Measurements from ENCODE around the gene OR6B3.

OR6B3 gene

GRCh38 chr2:240053173-240054155 lies at the start of gene OR6B3:
Gene OR6B3, minus strand, starts transcription at chr2:240053521.
- no peak for DNase-seq (ENCODE audit: low read depth)

GRCh38 chr2:240098349-240098748 lies 45.0 kb upstream of the OR6B3 start:
- no peak for DNase-seq (ENCODE audit: low read depth)

GRCh38 chr2:240095556-240096523 lies 42.5 kb upstream of the OR6B3 start:
- no peak for DNase-seq (ENCODE audit: low read depth)

- no peak for DNase-seq (ENCODE audit: low read depth)
Observed at GRCh38 chr2:240089306-240089705, 36.0 kb upstream of the OR6B3 start.

GRCh38 chr2:240086563-240086962 lies 33.2 kb upstream of the OR6B3 start:
- DNase-seq (ENCODE audit: low read depth), result no peak

- DNase-seq (ENCODE audit: low read depth), result no peak
Observed at GRCh38 chr2:240078631-240079030, 25.3 kb upstream of the OR6B3 start.

GRCh38 chr2:240077442-240077841 lies 24.1 kb upstream of the OR6B3 start:
- no peak for DNase-seq (ENCODE audit: low read depth)

GRCh38 chr2:240074545-240074944 lies 21.2 kb upstream of the OR6B3 start:
- no peak for DNase-seq (ENCODE audit: low read depth)

- no peak for DNase-seq (ENCODE audit: low read depth)
Observed at GRCh38 chr2:240070907-240071306, 17.6 kb upstream of the OR6B3 start.

GRCh38 chr2:240069829-240070228 lies 16.5 kb upstream of the OR6B3 start:
- no peak for DNase-seq (ENCODE audit: low read depth)

GRCh38 chr2:240068193-240068592 lies 14.9 kb upstream of the OR6B3 start:
- no peak for DNase-seq (ENCODE audit: low read depth)

GRCh38 chr2:240066489-240066888 lies 13.2 kb upstream of the OR6B3 start:
- DNase-seq (ENCODE audit: low read depth), result no peak

GRCh38 chr2:240064898-240065297 lies 11.6 kb upstream of the OR6B3 start:
- DNase-seq (ENCODE audit: low read depth), result no peak

GRCh38 chr2:240060977-240061591 lies 7.8 kb upstream of the OR6B3 start:
- DNase-seq (ENCODE audit: low read depth), result peak; percentile 5

GRCh38 chr2:240056678-240057077 lies 3.4 kb upstream of the OR6B3 start:
- DNase-seq (ENCODE audit: low read depth), result no peak

GRCh38 chr2:240055177-240055917 lies 2.0 kb upstream of the OR6B3 start:
- no peak for DNase-seq (ENCODE audit: low read depth)

GRCh38 chr2:240052524-240052923 lies 797 bp downstream of the OR6B3 start:
- no peak for DNase-seq (ENCODE audit: low read depth)

- no peak for DNase-seq (ENCODE audit: low read depth)
Observed at GRCh38 chr2:240051697-240052096, 1.6 kb downstream of the OR6B3 start.

- no peak for DNase-seq (ENCODE audit: low read depth)
Observed at GRCh38 chr2:240050278-240050677, 3.0 kb downstream of the OR6B3 start.

- DNase-seq (ENCODE audit: low read depth), result no peak
Observed at GRCh38 chr2:240048237-240048636, 5.1 kb downstream of the OR6B3 start.

- no peak for DNase-seq (ENCODE audit: low read depth)
Observed at GRCh38 chr2:240045098-240045497, 8.2 kb downstream of the OR6B3 start.
